ENCODE data around the gene TCEANC2.

TCEANC2 gene

DNA sequence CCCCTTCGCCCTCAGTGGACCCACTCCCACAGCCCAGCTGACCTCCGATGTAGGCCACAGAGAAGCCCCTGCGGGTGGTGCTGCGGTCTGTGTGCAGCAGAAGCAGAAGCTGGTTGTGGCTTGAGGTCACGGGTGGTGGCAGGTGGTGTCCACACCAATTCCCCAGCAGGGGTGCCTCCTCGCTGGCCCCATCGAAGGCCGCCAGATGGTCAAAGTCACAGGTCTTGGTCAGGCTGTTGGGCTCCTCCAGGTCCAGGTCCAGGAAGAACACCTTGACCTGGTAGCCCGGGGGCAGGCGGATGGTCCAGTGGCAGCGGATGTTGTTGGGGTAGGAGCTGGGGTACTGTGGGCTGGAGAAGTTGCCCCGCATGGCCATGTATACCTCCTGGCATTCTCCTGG, 86.3 kb downstream of the TCEANC2 start:
- TF ChIP-seq, protein P1, sequence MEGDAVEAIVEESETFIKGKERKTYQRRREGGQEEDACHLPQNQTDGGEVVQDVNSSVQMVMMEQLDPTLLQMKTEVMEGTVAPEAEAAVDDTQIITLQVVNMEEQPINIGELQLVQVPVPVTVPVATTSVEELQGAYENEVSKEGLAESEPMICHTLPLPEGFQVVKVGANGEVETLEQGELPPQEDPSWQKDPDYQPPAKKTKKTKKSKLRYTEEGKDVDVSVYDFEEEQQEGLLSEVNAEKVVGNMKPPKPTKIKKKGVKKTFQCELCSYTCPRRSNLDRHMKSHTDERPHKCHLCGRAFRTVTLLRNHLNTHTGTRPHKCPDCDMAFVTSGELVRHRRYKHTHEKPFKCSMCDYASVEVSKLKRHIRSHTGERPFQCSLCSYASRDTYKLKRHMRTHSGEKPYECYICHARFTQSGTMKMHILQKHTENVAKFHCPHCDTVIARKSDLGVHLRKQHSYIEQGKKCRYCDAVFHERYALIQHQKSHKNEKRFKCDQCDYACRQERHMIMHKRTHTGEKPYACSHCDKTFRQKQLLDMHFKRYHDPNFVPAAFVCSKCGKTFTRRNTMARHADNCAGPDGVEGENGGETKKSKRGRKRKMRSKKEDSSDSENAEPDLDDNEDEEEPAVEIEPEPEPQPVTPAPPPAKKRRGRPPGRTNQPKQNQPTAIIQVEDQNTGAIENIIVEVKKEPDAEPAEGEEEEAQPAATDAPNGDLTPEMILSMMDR (IDR thresholded peaks at IDR 0.05; ENCODE audit: low read depth, low read length): no peak
- TF ChIP-seq MYC (IDR thresholded peaks at IDR 0.05; ENCODE audit: low read depth, low read length) (no peak), POLR2A (IDR thresholded peaks at IDR 0.05; ENCODE audit: extremely low read depth, insufficient read length) (no peak)
- TF ChIP-seq, protein P2, sequence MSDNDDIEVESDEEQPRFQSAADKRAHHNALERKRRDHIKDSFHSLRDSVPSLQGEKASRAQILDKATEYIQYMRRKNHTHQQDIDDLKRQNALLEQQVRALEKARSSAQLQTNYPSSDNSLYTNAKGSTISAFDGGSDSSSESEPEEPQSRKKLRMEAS (IDR thresholded peaks at IDR 0.05; ENCODE audit: low read depth, low read length): no peak
- no peak overlapping the region for H3K4me3 ChIP-seq (ENCODE audit: low read depth, low read length)
- DNase-seq (ENCODE audit: low read depth): no peak

DNA sequence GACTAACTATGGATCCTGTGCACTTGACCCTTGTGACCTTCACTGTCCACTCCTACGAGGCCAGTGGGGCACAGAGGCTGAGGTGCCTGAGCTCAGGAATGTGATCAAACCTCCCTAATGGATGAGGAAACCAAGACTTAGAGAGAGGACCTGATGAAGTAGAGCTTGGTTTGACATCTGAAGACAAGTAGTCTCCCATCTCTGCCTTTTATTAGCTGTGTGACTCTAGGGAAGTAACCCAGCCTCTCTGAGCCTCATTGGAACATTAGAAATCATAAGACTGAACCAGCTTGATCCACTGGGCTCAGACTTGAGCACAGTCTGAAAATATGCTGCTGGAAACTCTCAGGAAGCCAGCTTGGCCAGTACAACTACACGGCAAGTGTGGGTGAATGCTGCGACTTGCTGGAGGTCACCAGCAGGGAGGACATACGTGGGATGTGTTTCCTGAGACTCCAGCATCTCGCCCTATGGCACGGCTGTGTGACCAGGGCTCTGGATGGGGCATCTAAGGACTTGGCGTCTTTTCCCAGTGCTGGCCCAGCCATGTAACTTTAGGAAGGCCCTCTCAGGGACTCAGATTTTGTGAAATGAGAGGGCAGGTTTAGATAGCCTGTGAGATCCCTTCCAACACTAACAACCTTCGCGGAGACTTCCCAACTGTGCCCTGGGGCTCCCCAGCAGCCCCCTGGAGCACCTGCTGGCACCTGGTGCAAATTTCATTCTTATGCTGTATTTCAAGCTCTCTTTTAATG, 88.9 kb downstream of the TCEANC2 start:
- TF ChIP-seq MYC (IDR thresholded peaks at IDR 0.05; ENCODE audit: low read depth, low read length): no peak
- TF ChIP-seq, protein P2 (IDR thresholded peaks at IDR 0.05; ENCODE audit: low read depth, low read length): no peak
- no peak for TF ChIP-seq POLR2A (IDR thresholded peaks at IDR 0.05; ENCODE audit: extremely low read depth, insufficient read length)
- TF ChIP-seq, protein P1 (IDR thresholded peaks at IDR 0.05; ENCODE audit: low read depth, low read length): no peak
- DNase-seq (ENCODE audit: low read depth): no peak
- H3K4me3 ChIP-seq (ENCODE audit: low read depth, low read length): no peak overlapping the region

DNA sequence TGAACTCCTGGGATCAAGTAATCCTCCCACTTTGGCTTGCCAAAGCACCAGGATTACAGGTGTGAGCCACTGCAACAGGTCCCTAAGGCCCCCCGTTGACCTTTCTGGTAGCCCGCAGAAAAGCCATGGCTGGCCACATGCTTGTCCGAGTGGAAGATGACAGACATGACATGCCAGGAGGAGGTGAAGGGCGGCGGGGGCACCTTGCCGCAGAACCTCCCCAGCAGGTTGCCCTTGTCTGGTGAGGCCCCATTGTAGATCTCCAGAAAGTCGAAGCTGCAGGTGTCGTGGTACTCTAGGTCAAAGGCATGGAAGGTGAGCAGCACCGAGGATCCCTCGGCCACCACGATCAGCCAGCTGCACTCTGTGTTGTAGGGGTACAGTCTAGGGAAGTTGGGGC, 91.0 kb downstream of the TCEANC2 start:
- TF ChIP-seq, protein P2 (IDR thresholded peaks at IDR 0.05; ENCODE audit: low read depth, low read length): no peak
- TF ChIP-seq, protein P1 (IDR thresholded peaks at IDR 0.05; ENCODE audit: low read depth, low read length): no peak
- TF ChIP-seq POLR2A (IDR thresholded peaks at IDR 0.05; ENCODE audit: extremely low read depth, insufficient read length) (no peak), MYC (IDR thresholded peaks at IDR 0.05; ENCODE audit: low read depth, low read length) (no peak)
- H3K4me3 ChIP-seq (ENCODE audit: low read depth, low read length): no peak overlapping the region
- no peak for DNase-seq (ENCODE audit: low read depth)

DNA sequence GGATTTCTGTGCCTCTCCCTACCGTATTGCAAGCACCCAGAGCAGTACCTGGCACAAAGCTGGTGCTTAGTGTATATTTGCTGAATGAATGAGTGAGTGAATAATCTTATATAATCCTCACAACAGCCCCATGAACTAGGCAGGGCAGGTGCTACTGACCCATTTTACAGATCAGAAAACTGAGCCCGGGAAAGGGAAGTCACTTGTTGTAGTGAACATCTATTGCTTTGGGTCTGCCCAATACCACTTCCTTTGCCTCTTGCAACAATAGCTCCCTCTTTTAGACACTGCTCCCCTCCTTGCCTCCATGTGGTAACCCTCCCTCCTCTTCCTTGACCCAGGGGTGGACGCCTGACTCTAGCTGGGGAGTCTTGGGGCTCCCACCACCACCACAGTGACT, 96.3 kb downstream of the TCEANC2 start:
- no peak for DNase-seq (ENCODE audit: low read depth)
- TF ChIP-seq MYC (IDR thresholded peaks at IDR 0.05; ENCODE audit: low read depth, low read length): no peak
- TF ChIP-seq, protein P1 (IDR thresholded peaks at IDR 0.05; ENCODE audit: low read depth, low read length): no peak
- TF ChIP-seq, protein P2 (IDR thresholded peaks at IDR 0.05; ENCODE audit: low read depth, low read length): no peak
- TF ChIP-seq POLR2A (IDR thresholded peaks at IDR 0.05; ENCODE audit: extremely low read depth, insufficient read length): no peak
- H3K4me3 ChIP-seq (ENCODE audit: low read depth, low read length): no peak overlapping the region

DNA sequence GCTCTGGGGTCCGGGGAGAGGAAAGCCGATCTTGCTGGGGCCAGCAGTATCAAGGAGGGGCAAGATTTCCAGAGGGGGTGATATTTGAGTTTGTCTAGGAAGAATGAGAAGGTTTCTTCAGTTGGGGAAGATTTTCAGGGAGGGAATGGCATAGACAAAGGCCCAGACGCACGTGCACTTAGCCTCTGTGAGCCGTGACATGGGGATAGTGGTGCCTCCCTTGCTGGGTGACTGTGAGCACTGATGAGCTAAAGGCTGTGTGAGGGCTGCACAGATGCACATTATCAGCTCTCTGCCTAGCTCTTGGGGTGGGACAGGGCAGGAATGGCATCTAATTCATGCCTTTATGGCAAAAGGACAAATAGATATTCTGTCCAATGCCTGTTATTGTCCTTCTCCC, 97.6 kb downstream of the TCEANC2 start:
- TF ChIP-seq POLR2A (IDR thresholded peaks at IDR 0.05; ENCODE audit: extremely low read depth, insufficient read length) (no peak), MYC (IDR thresholded peaks at IDR 0.05; ENCODE audit: low read depth, low read length) (no peak)
- TF ChIP-seq, protein P2 (IDR thresholded peaks at IDR 0.05; ENCODE audit: low read depth, low read length): no peak
- TF ChIP-seq, protein P1 (IDR thresholded peaks at IDR 0.05; ENCODE audit: low read depth, low read length): no peak

More for the DNA sequence above, 97.6 kb downstream of the TCEANC2 start:
- H3K4me3 ChIP-seq (ENCODE audit: low read depth, low read length): no peak overlapping the region
- DNase-seq (ENCODE audit: low read depth): no peak
